ENCODE results near the gene TMA16. TPM values are rescaled to one million over a fixed set of nuclear protein-coding genes. Genes with fewer than 3 reads are reported as not detected.

The TMA16 gene
- total and polyA plus RNA-seq, 2 of the 8 experiments (the other 6 are each of a cell fraction or from before 2014, with no cell fraction given), result 8.0 to 64.2 TPM

DNA sequence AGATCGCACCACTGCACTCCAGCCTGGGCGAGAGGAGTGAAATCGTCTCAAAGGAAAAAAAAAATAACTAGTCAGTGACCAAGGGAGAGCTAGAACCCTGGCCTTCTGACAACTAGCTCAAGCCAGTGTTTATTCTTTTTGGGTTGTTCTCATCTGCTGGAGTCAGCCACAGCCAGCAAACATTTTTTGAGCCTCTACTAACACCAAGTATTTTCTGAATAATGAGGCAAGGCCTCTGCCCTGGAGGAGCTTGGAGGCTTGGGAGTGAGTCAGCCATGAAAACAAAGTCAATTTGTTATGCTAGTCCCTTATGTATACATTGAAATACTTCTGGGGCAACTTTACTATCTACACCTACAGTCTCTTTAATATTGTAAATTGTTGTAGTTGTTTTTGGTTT, 46.5 kb downstream of the TMA16 start:
- H3K4me2 ChIP-seq (ENCODE audit: insufficient read depth in 1 of 2, low read depth in 2 of 2, low read length in 2 of 2), result no peak overlapping the region
- no peak overlapping the region for H3K23ac ChIP-seq (ENCODE audit: insufficient read length)
- no peak overlapping the region for H2BK5ac ChIP-seq (ENCODE audit: low read depth, low read length)
- POLR2A ChIA-PET (ENCODE audit: partially characterized antibody), result interaction anchor here (0.7 to 3.1 kb wide), 4 partner anchors 44 to 851 kb away, joined by 3 to 13 read pairs (median 4); partner anchors contain the start of gene TMA16
- DNase-seq (ENCODE audit: low read depth in 1 of 2, low spot score in 2 of 2) (no peak), FAIRE-seq (no peak)
- no peak overlapping the region for H3K9ac ChIP-seq (replicated peaks in 1 of 4; ENCODE audit: extremely low read depth in 1 of 4, low read depth in 3 of 4, low read length in 3 of 4)
- H2AK5ac ChIP-seq (ENCODE audit: low read depth, low read length), result no peak overlapping the region
- H3K18ac ChIP-seq (ENCODE audit: extremely low read depth, low read length), result no peak overlapping the region
- no peak overlapping the region for H2AFZ ChIP-seq (ENCODE audit: low read length)
- 88% methylated on average over 3 of the region's 3 CpGs; no CpG with 5 or more reads in 1 of the 2 experiments for WGBS, 2 experiments (ENCODE audit: extremely low coverage in 1 of 2, insufficient coverage in 1 of 2, insufficient read length in 1 of 2, insufficient replicate concordance in 2 of 2, low coverage in 1 of 2, low lambda C conversion rate in 2 of 2, missing lambda C conversion rate in 1 of 2)
- no peak overlapping the region for H2BK20ac ChIP-seq (ENCODE audit: low read length)
- no peak overlapping the region for H3K4ac ChIP-seq (replicated peaks; ENCODE audit: insufficient read length, low read depth, low read length)
- no peaks in the 10 kb centered on the region for H3K27me3 ChIP-seq (replicated peaks in 1 of 4; ENCODE audit: control insufficient read depth in 3 of 4, extremely low read depth in 1 of 4, insufficient read depth in 3 of 4, low read length in 3 of 4)
- H3K56ac ChIP-seq (replicated peaks; ENCODE audit: insufficient read length, low read depth, low read length), result no peak overlapping the region
- no peaks in the 10 kb centered on the region for H3K9me3 ChIP-seq (ENCODE audit: insufficient read depth in 2 of 2, low read depth in 1 of 2, low read length in 1 of 2)
- no peak overlapping the region for H4K5ac ChIP-seq (ENCODE audit: insufficient read length, low read depth, low read length)
- TF ChIP-seq BCL11A (IDR thresholded peaks at IDR 0.05; ENCODE audit: low read depth in 2 of 2, low read length in 2 of 2), result no peak
- no peak for TF ChIP-seq MAFK (IDR thresholded peaks at IDR 0.05; ENCODE audit: low read depth, low read length)
- no peak for TF ChIP-seq SP2 (IDR thresholded peaks at IDR 0.05; ENCODE audit: low read length)
- TF ChIP-seq RAD21 (IDR thresholded peaks at IDR 0.05 in 1 of 2, conservative IDR thresholded peaks at IDR 0.05 in 1 of 2; ENCODE audit: low read depth in 2 of 2, low read length in 2 of 2), result no peak
- TF ChIP-seq NRF1 (IDR thresholded peaks at IDR 0.05; ENCODE audit: low read depth, low read length), result no peak
- no peak overlapping the region for H2BK15ac ChIP-seq (ENCODE audit: low read length)
- no peak overlapping the region for H3K4me3 ChIP-seq (ENCODE audit: extremely low read depth in 1 of 4, insufficient read depth in 2 of 4, low read depth in 3 of 4, low read length in 4 of 4)
- no peaks in the 10 kb centered on the region for H3K23me2 ChIP-seq (ENCODE audit: low read depth, low read length)
- H3K79me2 ChIP-seq (ENCODE audit: control insufficient read depth in 1 of 2, insufficient read depth in 2 of 2, low read length in 2 of 2), result no peaks in the 10 kb centered on the region
- H3K4me1 ChIP-seq (replicated peaks in 1 of 4; ENCODE audit: control insufficient read depth in 3 of 4, insufficient read depth in 4 of 4, low read length in 3 of 4), result no peaks in the 10 kb centered on the region
- no peaks in the 10 kb centered on the region for H4K20me1 ChIP-seq (replicated peaks in 1 of 2; ENCODE audit: control insufficient read depth in 1 of 2, insufficient read depth in 2 of 2, low read length in 2 of 2)
- no peak overlapping the region for H2BK120ac ChIP-seq (replicated peaks; ENCODE audit: low read depth, low read length)
- H4K8ac ChIP-seq (ENCODE audit: extremely low read depth, insufficient read depth, low read length), result no peak overlapping the region
- CTCF ChIA-PET (ENCODE audit: partially characterized antibody), result interaction anchor here (0.6 to 3.2 kb wide), 11 partner anchors 9 to 1811 kb away, joined by 3 to 26 read pairs (median 3); no protein-coding TSS in a partner anchor
- H3K27ac ChIP-seq (ENCODE audit: low read depth, low read length), result no peak overlapping the region
- no peak overlapping the region for H4K91ac ChIP-seq (replicated peaks; ENCODE audit: insufficient read length, low read length)
- H3K14ac ChIP-seq (ENCODE audit: insufficient read length), result no peak overlapping the region
- no peaks in the 10 kb centered on the region for H3K36me3 ChIP-seq (ENCODE audit: control insufficient read depth in 2 of 4, insufficient read depth in 4 of 4, low read length in 3 of 4)
- no peaks in the 10 kb centered on the region for H3K79me1 ChIP-seq (ENCODE audit: low read depth, low read length)
- no peak overlapping the region for H2BK12ac ChIP-seq (ENCODE audit: low read depth, low read length)
